ENCODE results near the gene TNFRSF1A. TPM values are rescaled to one million over a fixed set of nuclear protein-coding genes. Genes with fewer than 3 reads are reported as not detected.

Gene TNFRSF1A
- total RNA-seq, 1 experiment from 2014 or later = 91.5 TPM

GRCh38 chr12:6347367-6348338 lies 5.8 kb upstream of the TNFRSF1A start:
- Histone ChIP-seq H3K27ac (ENCODE audit: low read depth, low read length, poor library complexity, severe bottlenecking) (no peak overlapping the region), H3K4me1 (ENCODE audit: insufficient read depth, low read length, poor library complexity, severe bottlenecking) (peaks cover 1% of the 10 kb centered on the region), H3K9me3 (ENCODE audit: low read depth, low read length, poor library complexity, severe bottlenecking) (no peaks in the 10 kb centered on the region), H3K4me3 (ENCODE audit: low read depth, low read length, poor library complexity, severe bottlenecking) (no peak overlapping the region), H3K36me3 (ENCODE audit: insufficient read depth, low read length, poor library complexity, severe bottlenecking) (no peaks in the 10 kb centered on the region), H3K27me3 (replicated peaks; ENCODE audit: insufficient read depth, low read depth, low read length, poor library complexity) (no peaks in the 10 kb centered on the region)
- TF ChIP-seq, protein P1, sequence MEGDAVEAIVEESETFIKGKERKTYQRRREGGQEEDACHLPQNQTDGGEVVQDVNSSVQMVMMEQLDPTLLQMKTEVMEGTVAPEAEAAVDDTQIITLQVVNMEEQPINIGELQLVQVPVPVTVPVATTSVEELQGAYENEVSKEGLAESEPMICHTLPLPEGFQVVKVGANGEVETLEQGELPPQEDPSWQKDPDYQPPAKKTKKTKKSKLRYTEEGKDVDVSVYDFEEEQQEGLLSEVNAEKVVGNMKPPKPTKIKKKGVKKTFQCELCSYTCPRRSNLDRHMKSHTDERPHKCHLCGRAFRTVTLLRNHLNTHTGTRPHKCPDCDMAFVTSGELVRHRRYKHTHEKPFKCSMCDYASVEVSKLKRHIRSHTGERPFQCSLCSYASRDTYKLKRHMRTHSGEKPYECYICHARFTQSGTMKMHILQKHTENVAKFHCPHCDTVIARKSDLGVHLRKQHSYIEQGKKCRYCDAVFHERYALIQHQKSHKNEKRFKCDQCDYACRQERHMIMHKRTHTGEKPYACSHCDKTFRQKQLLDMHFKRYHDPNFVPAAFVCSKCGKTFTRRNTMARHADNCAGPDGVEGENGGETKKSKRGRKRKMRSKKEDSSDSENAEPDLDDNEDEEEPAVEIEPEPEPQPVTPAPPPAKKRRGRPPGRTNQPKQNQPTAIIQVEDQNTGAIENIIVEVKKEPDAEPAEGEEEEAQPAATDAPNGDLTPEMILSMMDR (conservative IDR thresholded peaks at IDR 0.05; ENCODE audit: low read depth, low read length) = no peak
- no peak for TF ChIP-seq EZH2 (IDR thresholded peaks at IDR 0.05; ENCODE audit: borderline replicate concordance, low read depth, low read length, poor library complexity, severe bottlenecking)
- no peak for DNase-seq (ENCODE audit: low spot score)
- intact Hi-C loops (cut with micrococcal nuclease; ENCODE audit: unreplicated experiment) = no loop called here
- POLR2A ChIA-PET (ENCODE audit: low non-redundant PET) = no interaction called here
- no TSS peak for BruUV-seq (replicated peaks)
- CTCF ChIA-PET = no interaction called here

DNA sequence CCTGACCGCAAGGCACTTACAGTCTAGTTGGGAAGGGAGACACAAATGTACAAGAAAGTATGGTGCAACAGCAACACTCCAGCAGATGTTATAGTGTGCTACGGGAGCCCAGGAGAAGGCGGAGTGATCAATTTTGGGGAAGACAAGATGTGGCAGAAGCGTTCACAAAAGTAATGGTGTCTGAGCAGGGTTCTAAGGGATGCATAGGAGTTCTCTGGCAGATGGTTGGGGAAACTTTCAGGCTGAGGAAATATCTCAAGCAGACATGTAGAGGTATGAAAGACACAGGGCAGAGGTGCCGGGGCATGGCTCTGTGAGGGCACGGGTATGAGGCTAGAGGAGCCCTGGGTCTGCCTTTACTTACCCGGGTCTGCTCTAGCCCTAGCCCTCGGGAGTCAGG lies 5.1 kb upstream of the TNFRSF1A start:
- CTCF ChIA-PET = no interaction called here
- BruUV-seq (replicated peaks) = no TSS peak
- POLR2A ChIA-PET (ENCODE audit: low non-redundant PET) = no interaction called here
- Histone ChIP-seq H3K36me3 (ENCODE audit: insufficient read depth, low read length, poor library complexity, severe bottlenecking) (no peaks in the 10 kb centered on the region), H3K27ac (ENCODE audit: low read depth, low read length, poor library complexity, severe bottlenecking) (no peak overlapping the region), H3K4me3 (ENCODE audit: low read depth, low read length, poor library complexity, severe bottlenecking) (no peak overlapping the region), H3K27me3 (replicated peaks; ENCODE audit: insufficient read depth, low read depth, low read length, poor library complexity) (no peaks in the 10 kb centered on the region), H3K4me1 (ENCODE audit: insufficient read depth, low read length, poor library complexity, severe bottlenecking) (peaks cover 8% of the 10 kb centered on the region), H3K9me3 (ENCODE audit: low read depth, low read length, poor library complexity, severe bottlenecking) (no peaks in the 10 kb centered on the region)
- intact Hi-C loops (cut with micrococcal nuclease; ENCODE audit: unreplicated experiment) = no loop called here
- DNase-seq (ENCODE audit: low spot score) = no peak
- TF ChIP-seq, protein P1 (conservative IDR thresholded peaks at IDR 0.05; ENCODE audit: low read depth, low read length) = no peak
- TF ChIP-seq EZH2 (IDR thresholded peaks at IDR 0.05; ENCODE audit: borderline replicate concordance, low read depth, low read length, poor library complexity, severe bottlenecking) = no peak

DNA sequence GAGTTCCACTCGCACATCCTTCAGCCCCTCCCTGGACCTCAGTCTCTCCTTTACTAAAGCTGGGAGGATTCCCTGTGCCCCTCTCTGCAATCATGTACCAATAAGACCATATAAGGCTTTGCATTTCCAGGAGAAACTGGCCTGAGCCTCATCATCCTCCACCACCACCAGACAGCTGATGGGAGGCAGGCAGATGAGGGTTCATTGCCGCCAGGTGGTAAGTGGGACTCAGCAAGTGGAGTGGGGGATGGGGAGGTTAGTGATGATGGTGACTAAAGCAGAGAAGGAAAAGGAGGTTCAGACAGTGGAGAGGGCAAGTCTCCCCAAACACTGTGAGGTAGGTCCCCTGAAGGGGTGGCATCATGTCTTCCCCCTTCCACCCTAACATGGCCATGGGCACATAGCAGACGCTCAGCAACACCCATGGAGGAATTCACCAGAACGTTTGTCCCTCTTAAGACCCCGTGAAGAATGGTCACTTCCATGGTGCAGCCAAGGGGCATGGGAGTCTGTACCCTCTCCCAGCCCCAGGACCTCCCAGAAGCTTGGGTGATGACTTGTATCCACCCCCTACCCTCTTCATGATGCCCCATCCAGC lies 4.5 kb upstream of the TNFRSF1A start:
- ChIA-PET CTCF (no interaction called here), POLR2A (ENCODE audit: low non-redundant PET) (no interaction called here)
- Histone ChIP-seq H3K4me1 (ENCODE audit: insufficient read depth, low read length, poor library complexity, severe bottlenecking) (peaks cover 8% of the 10 kb centered on the region), H3K27ac (ENCODE audit: low read depth, low read length, poor library complexity, severe bottlenecking) (no peak overlapping the region), H3K9me3 (ENCODE audit: low read depth, low read length, poor library complexity, severe bottlenecking) (no peaks in the 10 kb centered on the region), H3K27me3 (replicated peaks; ENCODE audit: insufficient read depth, low read depth, low read length, poor library complexity) (no peaks in the 10 kb centered on the region), H3K4me3 (ENCODE audit: low read depth, low read length, poor library complexity, severe bottlenecking) (no peak overlapping the region), H3K36me3 (ENCODE audit: insufficient read depth, low read length, poor library complexity, severe bottlenecking) (no peaks in the 10 kb centered on the region)
- intact Hi-C loops (cut with micrococcal nuclease; ENCODE audit: unreplicated experiment) = no loop called here
- TF ChIP-seq, protein P1 (conservative IDR thresholded peaks at IDR 0.05; ENCODE audit: low read depth, low read length) = no peak
- no peak for TF ChIP-seq EZH2 (IDR thresholded peaks at IDR 0.05; ENCODE audit: borderline replicate concordance, low read depth, low read length, poor library complexity, severe bottlenecking)
- no TSS peak for BruUV-seq (replicated peaks)
- no peak for DNase-seq (ENCODE audit: low spot score)
